ENCODE measurements around the gene FYN. TPM values are rescaled to one million over a fixed set of nuclear protein-coding genes. Genes with fewer than 3 reads are reported as not detected.

Gene FYN
- total RNA-seq, 1 donor from 2014 or later = 331 TPM

DNA sequence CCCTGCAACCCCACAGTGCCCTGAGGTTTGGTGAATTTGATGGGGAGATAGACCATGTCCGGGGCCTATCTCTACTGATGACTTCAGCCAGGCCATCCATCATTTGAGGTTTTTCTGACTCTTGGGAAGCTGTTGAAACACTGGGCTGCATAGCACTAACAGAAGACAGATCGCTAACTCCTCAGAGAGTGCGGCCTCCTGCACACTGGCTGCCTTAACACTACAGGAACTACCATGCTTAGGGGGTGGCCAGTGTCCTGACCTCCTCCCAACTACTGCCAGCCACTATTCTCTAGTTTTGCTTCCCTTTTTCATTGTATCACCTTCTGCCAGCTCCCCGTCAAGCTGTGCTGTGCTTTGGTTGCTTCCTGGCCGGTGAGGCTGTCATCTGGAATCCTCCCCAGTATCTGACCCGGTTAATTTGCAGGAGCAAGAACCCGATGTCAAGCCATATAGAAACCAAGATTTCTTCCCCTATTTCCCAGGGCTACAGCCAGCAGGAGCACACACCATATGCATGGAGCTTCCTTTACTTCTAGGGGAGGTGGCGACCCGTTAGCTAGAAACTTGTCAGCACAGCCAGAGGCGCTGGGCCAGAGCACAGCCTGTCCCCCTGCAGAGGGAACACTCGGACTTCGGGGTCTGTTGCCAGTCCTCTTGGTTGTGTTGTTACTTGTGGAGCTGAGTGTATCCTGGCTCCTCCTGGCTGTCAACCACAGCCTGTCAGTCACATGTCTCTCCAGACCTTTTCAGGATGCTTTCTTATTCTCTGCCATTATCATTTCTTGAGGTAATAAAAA, 210.3 kb downstream of the FYN start:
- Mint-ChIP-seq H3K9me3 (no peaks in the 10 kb centered on the region), H3K4me3 (no peak overlapping the region), H3K27me3 (no peaks in the 10 kb centered on the region), H3K4me1 (peaks cover 4% of the 10 kb centered on the region), H3K36me3 (ENCODE audit: low read depth) (peaks cover 49% of the 10 kb centered on the region), H3K27ac (peak overlapping the region; percentile 24)
- DNase-seq = no peak
- intact Hi-C loops (cut with micrococcal nuclease) = no loop called here

DNA sequence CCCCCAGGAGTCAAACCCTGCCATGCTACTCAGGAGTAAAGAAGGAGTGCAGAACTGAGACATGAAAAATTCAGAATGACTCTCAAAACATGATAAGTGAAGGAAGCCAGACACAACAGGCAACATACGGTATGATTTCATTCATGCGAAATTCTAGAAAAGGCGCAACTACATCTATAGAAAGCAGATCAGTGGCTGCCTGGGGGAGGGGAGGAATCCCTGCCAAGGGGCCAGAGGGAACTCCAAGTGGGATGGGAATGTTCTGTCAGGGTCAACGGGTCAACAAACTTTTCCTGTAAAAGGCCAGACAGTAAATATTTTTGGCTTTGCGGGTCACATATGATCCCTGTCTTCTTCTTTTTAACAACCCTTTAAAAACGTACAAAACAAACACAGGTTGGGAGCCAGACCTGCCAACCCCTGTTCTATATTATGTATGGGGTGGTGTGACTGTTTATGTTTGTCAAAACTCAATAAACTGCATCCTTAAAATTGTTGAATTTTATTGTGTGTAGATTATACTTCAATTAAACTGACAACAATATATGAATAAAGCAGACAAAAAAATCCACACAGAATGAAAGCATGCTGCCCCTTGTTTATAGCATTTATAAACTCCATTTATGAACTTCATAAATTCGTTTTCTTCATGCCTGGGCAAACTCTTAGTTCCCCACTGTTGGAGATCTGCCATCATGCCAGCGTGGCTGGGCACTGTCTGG, 211.0 kb downstream of the FYN start:
- H3K36me3 Mint-ChIP-seq (ENCODE audit: low read depth) = peaks cover 50% of the 10 kb centered on the region
- H3K4me1 Mint-ChIP-seq = peaks cover 1% of the 10 kb centered on the region
- H3K4me3 Mint-ChIP-seq = no peak overlapping the region
- intact Hi-C loops (cut with micrococcal nuclease) = no loop called here
- H3K27me3 Mint-ChIP-seq = no peaks in the 10 kb centered on the region
- H3K27ac Mint-ChIP-seq = no peak overlapping the region
- no peaks in the 10 kb centered on the region for H3K9me3 Mint-ChIP-seq
- DNase-seq = no peak

DNA sequence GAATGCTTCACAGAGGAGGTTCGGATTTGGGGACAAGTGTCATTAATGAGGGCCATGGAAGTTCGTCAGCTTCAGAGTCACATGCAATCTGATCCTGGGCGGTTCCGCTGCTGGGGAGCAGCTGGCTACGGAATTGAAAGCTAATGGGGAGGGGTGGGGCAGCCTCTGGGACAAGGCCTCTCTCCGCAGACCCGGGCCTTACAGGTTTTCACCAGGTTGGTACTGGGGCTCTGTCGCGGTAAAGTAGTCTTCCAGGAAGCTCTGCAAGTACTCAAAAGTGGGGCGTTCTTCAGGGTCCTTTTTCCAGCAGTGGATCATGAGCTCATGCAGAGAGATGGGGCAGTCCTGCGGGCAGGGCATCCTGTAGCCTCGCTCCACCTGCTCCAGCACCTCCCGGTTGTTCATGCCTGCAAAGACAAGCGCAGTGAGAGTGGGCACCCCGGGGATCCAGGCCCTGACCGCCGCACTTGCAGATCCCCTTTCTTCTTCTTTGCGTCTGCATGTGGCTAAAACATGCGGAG, 211.7 kb downstream of the FYN start:
- DNase-seq = no peak
- Mint-ChIP-seq H3K4me1 (peaks cover 1% of the 10 kb centered on the region), H3K27ac (no peak overlapping the region), H3K9me3 (no peaks in the 10 kb centered on the region), H3K36me3 (ENCODE audit: low read depth) (peaks cover 45% of the 10 kb centered on the region), H3K4me3 (no peak overlapping the region), H3K27me3 (no peaks in the 10 kb centered on the region)
- intact Hi-C loops (cut with micrococcal nuclease) = no loop called here

DNA sequence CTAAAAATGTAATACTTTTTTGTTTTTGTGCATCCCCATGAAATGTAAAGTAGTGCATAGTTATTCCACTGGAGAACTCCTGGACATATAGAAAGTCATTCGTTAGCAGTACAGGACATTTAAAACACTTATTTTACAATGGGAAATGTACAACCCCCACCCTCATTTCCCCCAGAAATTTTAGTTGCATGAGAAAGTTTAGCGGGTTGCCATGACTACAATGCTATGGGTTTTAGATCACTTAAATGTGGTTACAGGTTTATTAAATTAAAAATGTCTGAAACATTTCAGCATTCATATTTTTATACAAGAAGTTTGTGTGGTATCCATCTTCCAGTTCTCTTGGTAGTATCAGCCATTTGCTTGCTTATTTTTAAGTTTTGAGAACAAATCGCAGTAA, 212.7 kb downstream of the FYN start:
- H3K27me3 Mint-ChIP-seq = no peaks in the 10 kb centered on the region
- H3K27ac Mint-ChIP-seq = no peak overlapping the region
- H3K4me3 Mint-ChIP-seq = no peak overlapping the region
- intact Hi-C loops (cut with micrococcal nuclease) = no loop called here
- DNase-seq = no peak
- no peaks in the 10 kb centered on the region for H3K9me3 Mint-ChIP-seq
- peaks cover 41% of the 10 kb centered on the region for H3K36me3 Mint-ChIP-seq (ENCODE audit: low read depth)
- peaks cover 1% of the 10 kb centered on the region for H3K4me1 Mint-ChIP-seq

DNA sequence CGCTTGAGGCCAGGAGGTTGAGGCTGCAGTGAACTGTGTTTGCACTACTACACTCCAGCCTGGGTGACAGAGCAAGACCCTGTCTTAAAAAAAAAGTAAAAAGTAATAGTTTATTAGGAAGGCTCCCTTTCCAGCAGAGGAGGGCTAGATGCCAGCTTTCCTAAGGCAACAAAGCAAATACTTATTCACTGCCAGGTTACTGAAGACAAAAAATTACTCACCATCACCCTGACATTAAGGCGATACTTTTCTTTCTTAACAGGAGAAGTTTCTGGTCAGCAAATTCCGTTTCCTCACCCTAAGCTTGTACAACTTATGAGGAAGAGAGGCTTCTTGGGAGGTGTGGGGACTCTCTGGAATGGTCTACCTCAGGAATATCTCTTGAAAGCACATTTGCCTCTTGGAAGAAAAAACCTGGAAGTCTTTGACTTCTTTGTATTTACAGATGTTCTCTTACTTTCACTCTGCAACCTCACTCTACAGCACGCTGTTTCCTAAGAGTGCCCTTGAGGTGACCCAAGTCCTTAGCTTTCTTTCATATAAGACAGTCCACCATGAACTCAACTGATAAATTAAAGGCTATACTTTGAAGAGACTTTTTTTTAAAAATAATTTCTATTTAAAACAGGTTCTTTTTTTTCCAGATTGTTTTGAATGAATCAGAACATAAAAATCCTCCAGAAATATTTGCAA, 214.6 kb downstream of the FYN start:
- DNase-seq = no peak
- no peaks in the 10 kb centered on the region for H3K27me3 Mint-ChIP-seq
- H3K9me3 Mint-ChIP-seq = no peaks in the 10 kb centered on the region
- H3K4me1 Mint-ChIP-seq = no peaks in the 10 kb centered on the region
- intact Hi-C loops (cut with micrococcal nuclease) = no loop called here
- peaks cover 43% of the 10 kb centered on the region for H3K36me3 Mint-ChIP-seq (ENCODE audit: low read depth)
- no peak overlapping the region for H3K27ac Mint-ChIP-seq
- H3K4me3 Mint-ChIP-seq = no peak overlapping the region

DNA sequence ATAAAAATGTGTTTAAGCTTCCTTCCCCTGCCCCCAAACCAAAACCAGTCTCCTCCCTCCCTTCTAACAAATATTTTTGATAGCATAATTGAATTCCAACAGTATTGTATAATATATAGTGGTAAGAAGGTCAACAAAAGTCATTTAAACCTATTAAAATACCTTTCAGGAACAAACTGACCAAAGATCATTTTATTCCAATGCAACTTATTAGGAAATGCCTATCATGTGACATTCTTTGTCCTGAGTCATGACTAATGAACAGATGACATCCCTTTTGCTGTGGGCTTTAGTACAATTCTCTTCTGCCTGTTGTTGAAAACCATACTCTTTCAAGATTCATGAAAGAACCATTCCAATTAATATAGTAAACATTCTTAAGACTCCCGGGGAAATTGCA, 216.1 kb downstream of the FYN start:
- peaks cover 37% of the 10 kb centered on the region for H3K36me3 Mint-ChIP-seq (ENCODE audit: low read depth)
- no peak for DNase-seq
- no peaks in the 10 kb centered on the region for H3K4me1 Mint-ChIP-seq
- H3K27me3 Mint-ChIP-seq = no peaks in the 10 kb centered on the region
- no peak overlapping the region for H3K27ac Mint-ChIP-seq
- intact Hi-C loops (cut with micrococcal nuclease) = no loop called here
- H3K9me3 Mint-ChIP-seq = no peaks in the 10 kb centered on the region
- no peak overlapping the region for H3K4me3 Mint-ChIP-seq

DNA sequence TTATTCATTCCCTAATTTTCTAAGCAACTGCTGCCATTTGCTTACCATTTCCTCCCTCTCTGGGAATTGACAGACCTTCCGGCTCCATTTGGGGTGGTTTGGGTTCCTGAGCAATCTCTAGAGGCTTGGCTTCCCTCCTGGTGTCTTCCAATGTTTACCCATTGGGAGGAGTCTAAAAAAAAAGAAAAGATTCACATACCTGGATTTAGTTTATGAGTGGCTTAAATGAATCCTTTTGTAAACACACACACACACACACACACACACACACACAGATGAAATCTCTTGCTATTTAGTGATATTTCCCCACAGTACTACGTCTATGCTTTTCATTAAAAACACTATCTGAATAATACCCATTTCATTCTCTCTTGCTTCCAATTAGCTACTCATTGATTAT, 219.3 kb downstream of the FYN start:
- no peaks in the 10 kb centered on the region for H3K9me3 Mint-ChIP-seq
- H3K4me1 Mint-ChIP-seq = no peaks in the 10 kb centered on the region

DNA sequence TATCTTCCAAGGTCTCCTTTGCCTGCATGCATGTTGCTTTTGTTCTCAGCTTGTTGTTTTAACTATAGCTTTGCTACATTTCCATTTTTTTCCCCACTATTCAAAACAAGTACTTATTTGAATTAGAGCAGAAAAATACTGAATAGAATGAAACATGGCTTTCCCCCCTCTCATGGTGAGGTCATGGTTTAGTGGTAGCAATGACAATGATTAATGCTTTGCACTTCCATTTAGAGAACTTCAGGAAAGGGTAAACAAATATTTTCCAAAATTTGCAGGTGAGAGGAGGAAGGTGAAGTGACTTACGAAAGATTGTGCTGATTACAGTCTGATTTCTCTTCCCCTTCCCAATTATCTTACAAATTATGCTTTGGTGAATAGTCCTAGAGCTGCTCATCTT, 219.8 kb downstream of the FYN start:
- no peak for DNase-seq
- no peaks in the 10 kb centered on the region for H3K4me1 Mint-ChIP-seq
- H3K4me3 Mint-ChIP-seq = no peak overlapping the region
- intact Hi-C loops (cut with micrococcal nuclease) = no loop called here
- H3K27ac Mint-ChIP-seq = no peak overlapping the region
- H3K36me3 Mint-ChIP-seq (ENCODE audit: low read depth) = peaks cover 28% of the 10 kb centered on the region
- H3K27me3 Mint-ChIP-seq = no peaks in the 10 kb centered on the region
- H3K9me3 Mint-ChIP-seq = no peaks in the 10 kb centered on the region

More for the DNA sequence above, 219.3 kb downstream of the FYN start:
- no peaks in the 10 kb centered on the region for H3K27me3 Mint-ChIP-seq
- no peak overlapping the region for H3K27ac Mint-ChIP-seq
- intact Hi-C loops (cut with micrococcal nuclease) = no loop called here
- peaks cover 28% of the 10 kb centered on the region for H3K36me3 Mint-ChIP-seq (ENCODE audit: low read depth)
- DNase-seq = no peak
- no peak overlapping the region for H3K4me3 Mint-ChIP-seq

DNA sequence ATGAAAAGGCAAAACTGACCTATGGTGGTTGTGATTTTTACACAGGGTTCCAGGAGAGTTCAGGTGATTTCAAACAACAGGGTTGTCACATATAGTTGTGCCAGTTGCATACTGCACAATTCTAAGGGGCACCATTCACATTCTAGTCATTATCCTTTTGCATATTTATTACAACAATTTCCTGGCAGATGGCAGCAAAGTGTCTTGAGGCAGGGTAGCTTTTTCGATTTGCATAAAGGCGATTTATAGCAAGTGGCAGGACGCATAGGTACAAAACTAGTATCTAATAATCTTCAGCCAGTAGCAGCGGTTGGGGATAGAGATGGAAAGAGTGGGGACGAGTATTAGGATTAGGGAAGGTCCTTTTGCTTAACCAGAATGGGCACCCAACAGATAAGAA, 221.1 kb downstream of the FYN start:
- no peaks in the 10 kb centered on the region for H3K27me3 Mint-ChIP-seq
- no peaks in the 10 kb centered on the region for H3K4me1 Mint-ChIP-seq
- intact Hi-C loops (cut with micrococcal nuclease) = no loop called here
- no peaks in the 10 kb centered on the region for H3K9me3 Mint-ChIP-seq
- H3K27ac Mint-ChIP-seq = no peak overlapping the region
- no peak overlapping the region for H3K4me3 Mint-ChIP-seq
- peaks cover 23% of the 10 kb centered on the region for H3K36me3 Mint-ChIP-seq (ENCODE audit: low read depth)
- DNase-seq = no peak

DNA sequence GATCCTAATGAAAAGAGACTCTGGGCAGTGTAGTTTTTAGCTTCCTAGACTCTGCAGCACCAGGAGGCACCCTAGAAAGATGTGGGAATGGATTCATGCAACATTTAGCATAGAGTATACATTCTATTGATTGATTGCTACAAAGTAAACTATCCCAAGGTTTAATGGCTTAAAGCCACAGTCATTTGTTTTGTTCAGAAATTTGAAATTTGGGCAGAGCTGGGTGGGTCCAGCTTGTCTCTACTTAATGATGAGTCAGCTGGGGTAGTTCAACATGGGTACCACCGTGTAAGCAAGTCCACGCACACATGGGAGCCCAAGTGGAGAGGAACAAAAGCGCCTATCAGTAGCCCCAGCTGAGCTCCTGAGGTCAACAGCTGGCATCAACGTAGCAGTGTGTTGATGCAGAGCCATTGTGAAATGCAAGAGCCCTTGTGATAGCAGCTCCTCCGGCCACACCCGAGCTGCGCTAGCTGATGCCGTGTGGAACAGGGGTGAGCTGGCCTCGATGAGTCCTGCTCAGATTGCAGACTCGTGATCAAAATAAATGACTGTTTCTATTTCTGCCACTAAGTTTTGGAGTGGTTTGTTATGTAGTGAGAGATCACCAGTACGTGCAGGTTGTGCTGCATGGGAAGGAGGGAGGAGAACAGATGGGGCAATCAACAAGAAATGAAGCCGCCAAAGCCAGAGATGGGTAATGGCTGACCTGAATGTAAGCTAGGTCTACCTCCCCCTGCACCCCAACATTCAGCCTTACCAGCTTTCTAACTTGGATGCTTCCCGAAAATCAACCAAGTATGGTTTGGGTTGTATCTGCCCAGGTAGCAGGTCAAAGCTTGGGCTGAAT, 221.8 kb downstream of the FYN start:
- DNase-seq = no peak
- no peaks in the 10 kb centered on the region for H3K4me1 Mint-ChIP-seq

DNA sequence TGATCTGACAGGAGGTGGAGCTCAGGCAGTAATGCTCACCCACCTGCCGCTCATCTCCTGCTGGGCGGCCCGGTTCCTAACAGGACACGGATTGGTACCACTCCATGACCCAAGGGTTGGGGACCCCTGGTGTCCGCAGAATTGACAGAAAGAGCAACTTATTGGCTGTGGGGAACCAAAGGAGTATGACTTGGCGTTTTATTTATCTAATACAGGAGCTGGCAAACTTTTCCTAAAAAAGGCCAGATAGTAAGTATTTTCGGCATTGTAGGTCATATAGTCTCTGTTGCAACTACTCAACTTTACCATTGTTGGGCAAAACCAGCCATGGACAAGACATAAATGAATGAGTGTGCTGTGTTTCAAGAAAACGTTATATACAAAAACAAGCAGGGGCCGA, 223.2 kb downstream of the FYN start:
- intact Hi-C loops (cut with micrococcal nuclease) = no loop called here
- Mint-ChIP-seq H3K9me3 (no peaks in the 10 kb centered on the region), H3K27ac (no peak overlapping the region), H3K4me1 (no peaks in the 10 kb centered on the region), H3K4me3 (no peak overlapping the region), H3K27me3 (no peaks in the 10 kb centered on the region), H3K36me3 (ENCODE audit: low read depth) (peaks cover 20% of the 10 kb centered on the region)
- DNase-seq = no peak

More for the DNA sequence above, 221.8 kb downstream of the FYN start:
- intact Hi-C loops (cut with micrococcal nuclease) = no loop called here
- Mint-ChIP-seq H3K27ac (no peak overlapping the region), H3K36me3 (ENCODE audit: low read depth) (peaks cover 23% of the 10 kb centered on the region), H3K4me3 (no peak overlapping the region), H3K27me3 (no peaks in the 10 kb centered on the region), H3K9me3 (no peaks in the 10 kb centered on the region)

DNA sequence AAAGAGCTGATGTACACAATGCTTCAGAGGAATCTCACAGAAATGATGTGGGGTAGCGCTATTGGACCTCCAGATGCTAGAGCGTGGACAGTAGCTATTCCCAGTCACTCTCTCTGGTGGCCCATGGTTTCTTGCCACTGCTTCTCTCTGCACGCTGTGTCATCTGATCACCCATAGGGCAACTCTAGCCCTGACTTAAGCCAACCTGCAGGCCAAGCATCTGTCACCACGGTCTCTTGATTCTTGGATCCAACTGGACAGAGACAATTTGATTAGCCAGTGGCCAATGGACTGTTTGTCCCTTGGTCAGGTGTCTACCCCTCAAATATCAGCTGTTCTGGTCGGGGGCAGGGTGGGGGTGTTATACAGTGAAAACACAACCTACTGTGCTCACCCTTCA, 225.2 kb downstream of the FYN start:
- Mint-ChIP-seq H3K27me3 (no peaks in the 10 kb centered on the region), H3K4me3 (no peak overlapping the region), H3K4me1 (no peaks in the 10 kb centered on the region), H3K36me3 (ENCODE audit: low read depth) (peaks cover 12% of the 10 kb centered on the region), H3K27ac (no peak overlapping the region), H3K9me3 (no peaks in the 10 kb centered on the region)
- no peak for DNase-seq
- intact Hi-C loops (cut with micrococcal nuclease) = loop anchor here (10.0 kb wide), 1 partner anchor 163 kb away; the partner anchor contains the start of gene REV3L

DNA sequence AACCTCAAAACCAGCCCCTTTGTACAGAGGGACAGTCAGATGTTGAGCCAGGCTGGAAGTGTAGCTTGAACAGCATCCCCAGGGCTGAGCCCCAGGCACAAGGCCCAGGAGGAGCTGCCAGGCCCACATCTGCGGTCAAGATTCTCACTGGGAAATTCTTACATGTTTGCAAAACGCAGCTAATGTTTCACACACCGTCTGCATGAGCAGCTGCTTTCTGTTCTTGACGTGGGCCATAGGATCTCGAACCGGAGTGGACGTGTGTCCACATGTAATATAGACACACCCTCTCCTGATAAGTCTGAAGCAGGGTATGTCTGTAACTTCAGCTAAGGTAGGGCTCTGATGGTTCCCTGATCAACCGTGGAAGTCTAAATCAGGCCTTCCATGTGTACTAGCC, 226.3 kb downstream of the FYN start:
- H3K27ac Mint-ChIP-seq = no peak overlapping the region
- H3K4me1 Mint-ChIP-seq = no peaks in the 10 kb centered on the region
- H3K27me3 Mint-ChIP-seq = no peaks in the 10 kb centered on the region
- peaks cover 8% of the 10 kb centered on the region for H3K36me3 Mint-ChIP-seq (ENCODE audit: low read depth)
- H3K9me3 Mint-ChIP-seq = no peaks in the 10 kb centered on the region
- DNase-seq = no peak
- intact Hi-C loops (cut with micrococcal nuclease) = loop anchor here (10.0 kb wide), 1 partner anchor 162 kb away; the partner anchor contains the start of gene REV3L
- H3K4me3 Mint-ChIP-seq = no peak overlapping the region
